Left ventricle myocardium inferior (tissue), 1 donor: ENCODE results near the gene STEAP3. TPM values are rescaled to one million over a fixed set of nuclear protein-coding genes. Genes with fewer than 3 reads are reported as not detected.

Experiments
- DNase-seq: peaks from one replicate; pipeline ENCODE4 v3.0.0-alpha.2; 2020
- H3K27ac ChIP-seq: fragments of 200-600 bp; replicated peaks from 2 replicates; pipeline ENCODE4 v1.8.0; 2021
- H3K27me3 ChIP-seq: fragments of 200-600 bp; 2 replicates; pipeline ENCODE4 v1.8.0; 2021; ENCODE audit warnings: low read depth
- H3K36me3 ChIP-seq: fragments of 200-600 bp; 2 replicates; pipeline ENCODE4 v1.8.0; 2021
- H3K4me1 ChIP-seq: fragments of 200-600 bp; 2 replicates; pipeline ENCODE4 v1.8.0; 2021
- H3K4me3 ChIP-seq: fragments of 200-600 bp; 2 replicates; pipeline ENCODE4 v1.8.0; 2021; ENCODE audit warnings: mild to moderate bottlenecking, moderate library complexity
- H3K9me3 ChIP-seq: fragments of 200-600 bp; replicated peaks from 2 replicates; pipeline ENCODE4 v1.8.0; 2021
- CTCF ChIP-seq: fragments of 200-600 bp; IDR thresholded peaks from 2 replicates; pipeline ENCODE4 v1.8.0; 2021; ENCODE audit warnings: antibody characterized with exemption, mild to moderate bottlenecking, borderline replicate concordance
- intact Hi-C: fragments of 100-400 bp; cut with micrococcal nuclease; formaldehyde crosslinking; loops from one replicate; pipeline ENCODE4 v1.11.0; 2022
- total RNA-seq: library from RNA; stranded (reverse); fragmentation: NEBNext Ultra II Directional; extraction: Animal tissue kit (Norgen Biotek cat#: 25700); gene quantifications from one replicate; pipeline ENCODE4 v1.2.1, GENCODE V29; 2021
- donor health status: DM: no; HTN: yes; CAD: no; lungs with severe emphysema.

Gene STEAP3
- total RNA-seq, 1 donor from 2014 or later: 7.1 TPM

- no peaks in the 10 kb centered on the region for H3K9me3 ChIP-seq
- no peaks in the 10 kb centered on the region for H3K4me1 ChIP-seq
- peaks cover 68% of the 10 kb centered on the region for H3K27me3 ChIP-seq
- no peaks in the 10 kb centered on the region for H3K36me3 ChIP-seq
- no peak overlapping the region for H3K27ac ChIP-seq
- no peak overlapping the region for H3K4me3 ChIP-seq
- intact Hi-C loops: no loop called here
- DNase-seq: no peak
- TF ChIP-seq CTCF: no peak
Measured at GRCh38 chr2:119195001-119195400, 28.6 kb upstream of the STEAP3 start.

GRCh38 chr2:119195887-119196286 is 27.7 kb upstream of the STEAP3 start:
- H3K36me3 ChIP-seq: no peaks in the 10 kb centered on the region
- H3K9me3 ChIP-seq: no peaks in the 10 kb centered on the region
- no peaks in the 10 kb centered on the region for H3K4me1 ChIP-seq
- H3K4me3 ChIP-seq: no peak overlapping the region
- peaks cover 71% of the 10 kb centered on the region for H3K27me3 ChIP-seq
- no peak for TF ChIP-seq CTCF
- DNase-seq: no peak
- intact Hi-C loops: no loop called here
- no peak overlapping the region for H3K27ac ChIP-seq

GRCh38 chr2:119196301-119197125 is 27.1 kb upstream of the STEAP3 start:
- H3K9me3 ChIP-seq: no peaks in the 10 kb centered on the region
- no peak for TF ChIP-seq CTCF
- H3K27me3 ChIP-seq: peaks cover 71% of the 10 kb centered on the region
- H3K36me3 ChIP-seq: no peaks in the 10 kb centered on the region
- no peaks in the 10 kb centered on the region for H3K4me1 ChIP-seq
- H3K4me3 ChIP-seq: no peak overlapping the region
- no peak overlapping the region for H3K27ac ChIP-seq
- intact Hi-C loops: no loop called here
- DNase-seq: no peak

- Histone ChIP-seq H3K27ac (no peak overlapping the region), H3K27me3 (peaks cover 71% of the 10 kb centered on the region), H3K36me3 (no peaks in the 10 kb centered on the region), H3K9me3 (no peaks in the 10 kb centered on the region), H3K4me3 (no peak overlapping the region), H3K4me1 (no peaks in the 10 kb centered on the region)
- intact Hi-C loops: no loop called here
- DNase-seq: no peak
- TF ChIP-seq CTCF: no peak
Measured at GRCh38 chr2:119197126-119197405, 26.6 kb upstream of the STEAP3 start.

- Histone ChIP-seq H3K36me3 (no peaks in the 10 kb centered on the region), H3K4me1 (no peaks in the 10 kb centered on the region), H3K4me3 (no peak overlapping the region), H3K27ac (no peak overlapping the region), H3K27me3 (peaks cover 69% of the 10 kb centered on the region), H3K9me3 (no peaks in the 10 kb centered on the region)
- no peak for TF ChIP-seq CTCF
- intact Hi-C loops: no loop called here
- no peak for DNase-seq
Measured at GRCh38 chr2:119197529-119198239, 25.9 kb upstream of the STEAP3 start.
